ENCODE data around the gene ZBTB39.
"Not testable (repeated sequence)": the region's sequence is repeated elsewhere in the genome, so short reads cannot be mapped to it uniquely, and the experiment has no call there.

Gene ZBTB39, protein sequence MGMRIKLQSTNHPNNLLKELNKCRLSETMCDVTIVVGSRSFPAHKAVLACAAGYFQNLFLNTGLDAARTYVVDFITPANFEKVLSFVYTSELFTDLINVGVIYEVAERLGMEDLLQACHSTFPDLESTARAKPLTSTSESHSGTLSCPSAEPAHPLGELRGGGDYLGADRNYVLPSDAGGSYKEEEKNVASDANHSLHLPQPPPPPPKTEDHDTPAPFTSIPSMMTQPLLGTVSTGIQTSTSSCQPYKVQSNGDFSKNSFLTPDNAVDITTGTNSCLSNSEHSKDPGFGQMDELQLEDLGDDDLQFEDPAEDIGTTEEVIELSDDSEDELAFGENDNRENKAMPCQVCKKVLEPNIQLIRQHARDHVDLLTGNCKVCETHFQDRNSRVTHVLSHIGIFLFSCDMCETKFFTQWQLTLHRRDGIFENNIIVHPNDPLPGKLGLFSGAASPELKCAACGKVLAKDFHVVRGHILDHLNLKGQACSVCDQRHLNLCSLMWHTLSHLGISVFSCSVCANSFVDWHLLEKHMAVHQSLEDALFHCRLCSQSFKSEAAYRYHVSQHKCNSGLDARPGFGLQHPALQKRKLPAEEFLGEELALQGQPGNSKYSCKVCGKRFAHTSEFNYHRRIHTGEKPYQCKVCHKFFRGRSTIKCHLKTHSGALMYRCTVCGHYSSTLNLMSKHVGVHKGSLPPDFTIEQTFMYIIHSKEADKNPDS

DNA sequence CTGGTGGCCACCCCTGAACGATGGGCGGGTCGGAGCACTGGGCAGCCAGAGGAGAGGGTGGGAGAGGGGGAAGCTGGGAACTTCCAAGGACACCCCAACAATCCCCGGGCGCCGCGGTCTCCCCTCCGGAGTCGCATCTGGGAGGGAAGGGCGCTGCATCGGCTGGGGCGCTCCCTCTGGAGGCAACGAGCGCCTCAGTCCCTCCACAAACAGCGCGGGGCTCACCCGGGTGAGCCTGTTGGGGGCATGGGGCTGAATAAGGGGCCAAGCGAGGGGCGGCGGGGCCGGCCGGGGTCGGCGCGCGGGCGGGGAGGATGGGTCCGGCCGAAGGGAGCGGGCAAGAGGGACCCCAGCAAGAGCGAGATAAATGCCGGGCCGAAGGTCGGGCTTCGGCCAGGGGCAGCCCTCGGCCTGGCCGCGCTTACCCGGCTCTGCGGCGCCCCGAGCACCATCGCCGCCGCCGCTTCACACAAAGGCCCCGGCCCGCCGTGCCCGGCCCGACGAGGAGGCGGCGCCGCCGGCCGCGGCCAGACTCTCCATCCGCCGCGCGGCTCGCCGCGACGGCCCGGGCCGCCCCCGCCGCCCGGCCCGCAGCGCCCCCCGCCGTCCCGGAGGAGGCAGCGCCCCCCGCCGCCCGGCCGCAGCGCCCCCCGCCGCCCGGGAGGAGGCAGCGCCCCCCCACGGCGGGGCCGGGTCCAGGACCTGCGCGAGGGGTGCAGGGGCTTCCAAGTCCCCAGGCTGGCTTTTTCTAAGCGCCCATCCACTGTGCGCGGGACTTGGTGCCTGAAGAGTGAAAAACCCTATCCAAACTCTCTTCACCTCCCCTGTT lies at the start of gene ZBTB39:
Gene ZBTB39, minus strand, starts transcription at position 567 of the 829 bp plus-strand sequence. CDS start 1,629 bp downstream, outside the sequence.
- DNase-seq: peak in 38 of 42 donors; percentile 21 to 81 (median 62)
- intact Hi-C loops (cut with DNase I): loop anchor here (5.0 kb wide), 1 partner anchor 61 kb away; no protein-coding TSS in a partner anchor

DNA sequence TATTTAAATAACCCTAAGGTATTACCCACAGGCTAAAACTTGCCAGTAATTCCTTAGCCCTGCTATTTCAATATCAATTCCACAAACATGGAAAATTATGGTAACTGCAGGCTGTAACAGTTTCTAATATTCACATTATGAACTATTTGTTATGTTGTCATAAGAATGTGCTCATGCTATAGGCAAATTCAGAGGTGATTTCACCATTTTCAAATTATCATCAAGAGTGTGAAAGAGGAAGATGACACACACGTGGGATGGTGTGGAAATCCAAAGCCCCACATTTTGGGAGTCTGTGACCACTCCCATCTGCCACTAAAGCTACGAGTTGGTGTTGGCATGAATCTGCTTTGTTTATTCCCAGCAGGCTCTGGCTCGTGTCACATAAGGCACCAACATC lies 49.5 kb upstream of the ZBTB39 start:
- intact Hi-C loops (cut with DNase I): no loop called here
- no peak for DNase-seq

DNA sequence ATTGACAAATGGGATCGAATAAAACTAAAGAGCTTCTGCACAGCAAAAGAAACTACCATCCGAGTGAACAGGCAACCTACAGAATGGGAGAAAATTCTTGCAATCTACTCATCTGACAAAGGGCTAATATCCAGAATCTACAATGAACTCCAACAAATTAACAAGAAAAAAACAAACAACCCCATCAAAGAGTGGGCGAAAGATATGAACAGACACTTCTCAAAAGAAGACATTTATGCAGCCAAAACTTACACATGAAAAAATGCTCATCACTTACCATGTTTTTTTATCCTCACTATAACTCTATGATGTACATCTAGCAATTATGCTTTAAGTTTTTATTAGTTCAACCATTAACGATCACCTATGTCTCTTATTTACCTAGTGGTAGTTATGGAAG lies 47.6 kb upstream of the ZBTB39 start:
- intact Hi-C loops (cut with DNase I); DNase-seq: not testable (repeated sequence)

DNA sequence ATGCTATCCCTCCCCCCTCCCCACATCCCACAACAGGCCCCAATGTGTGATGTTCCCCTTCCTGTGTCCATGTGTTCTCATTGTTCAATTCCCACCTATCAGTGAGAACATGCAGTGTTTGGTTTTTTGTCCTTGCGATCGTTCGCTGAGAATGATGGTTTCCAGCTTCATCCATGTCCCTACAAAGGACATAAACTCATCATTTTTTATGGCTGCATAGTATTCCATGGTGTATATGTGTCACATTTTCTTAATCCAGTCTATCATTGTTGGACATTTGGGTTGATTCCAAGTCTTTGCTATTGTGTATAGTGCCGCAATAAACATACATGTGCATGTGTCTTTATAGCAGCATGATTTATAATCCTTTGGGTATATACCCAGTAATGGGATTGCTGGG lies 46.8 kb upstream of the ZBTB39 start:
- DNase-seq; intact Hi-C loops (cut with DNase I): not testable (repeated sequence)

DNA sequence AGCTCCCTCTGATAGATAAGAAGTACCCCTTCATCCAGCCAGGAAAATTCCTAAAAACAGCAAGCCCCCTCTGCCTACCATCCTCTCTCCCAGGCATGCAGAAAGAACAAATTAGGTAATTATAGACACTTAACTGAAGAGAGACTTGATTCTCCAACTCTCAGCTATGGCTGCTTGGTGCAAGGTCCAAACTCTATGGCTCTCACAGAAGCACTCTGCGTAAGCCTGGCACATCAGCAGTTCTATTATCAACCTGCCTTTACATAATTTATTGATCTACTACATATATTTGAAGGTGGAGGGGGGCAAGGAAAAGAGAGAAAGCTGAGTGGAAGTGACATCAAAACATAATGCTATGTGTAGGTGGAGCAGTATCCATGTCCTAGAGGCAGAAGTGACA lies 44.7 kb upstream of the ZBTB39 start:
- intact Hi-C loops (cut with DNase I): no loop called here
- no peak for DNase-seq

DNA sequence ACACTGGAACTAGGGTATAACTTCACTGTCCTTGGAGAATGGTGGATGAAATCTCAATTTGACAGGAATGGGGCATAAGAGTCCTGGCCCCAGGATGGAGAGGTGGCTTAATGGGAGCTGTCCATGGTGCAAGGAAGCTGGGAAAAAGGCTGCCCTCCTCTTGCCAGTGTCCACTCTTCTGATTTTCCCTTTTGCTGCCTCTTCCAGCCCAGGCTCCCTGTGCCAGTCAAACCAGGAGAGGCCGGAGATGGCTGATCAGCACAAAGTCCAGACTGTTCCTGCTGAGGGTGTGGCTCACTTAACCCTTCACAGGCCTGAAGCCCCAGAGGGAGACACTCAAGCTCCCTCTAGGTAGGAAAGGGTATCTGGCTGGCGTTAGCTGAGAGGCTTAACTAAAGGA lies 43.5 kb upstream of the ZBTB39 start, which contains the start of gene MYO1A:
Gene MYO1A, minus strand, starts transcription at position 240 of the 400 bp plus-strand sequence. CDS start 1,806 bp downstream, outside the sequence.
- DNase-seq: no peak
- intact Hi-C loops (cut with DNase I): no loop called here

DNA sequence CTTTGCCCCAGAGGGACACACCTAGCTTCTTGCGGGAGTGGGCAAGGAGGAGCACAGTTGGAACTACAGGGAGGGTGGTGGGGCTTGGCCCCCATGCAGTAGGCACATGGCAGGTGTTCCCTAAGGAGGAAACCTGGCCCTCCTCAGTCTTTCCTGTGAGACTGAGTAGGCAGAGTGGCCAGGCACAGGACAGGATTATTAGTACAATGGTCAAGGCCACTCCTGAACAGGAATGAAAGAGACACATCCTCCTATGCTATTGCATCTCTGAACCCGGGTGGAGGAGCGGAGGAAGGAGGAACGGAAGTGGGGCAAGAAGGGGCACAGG lies 42.7 kb upstream of the ZBTB39 start:
- DNase-seq: no peak
- intact Hi-C loops (cut with DNase I): no loop called here

DNA sequence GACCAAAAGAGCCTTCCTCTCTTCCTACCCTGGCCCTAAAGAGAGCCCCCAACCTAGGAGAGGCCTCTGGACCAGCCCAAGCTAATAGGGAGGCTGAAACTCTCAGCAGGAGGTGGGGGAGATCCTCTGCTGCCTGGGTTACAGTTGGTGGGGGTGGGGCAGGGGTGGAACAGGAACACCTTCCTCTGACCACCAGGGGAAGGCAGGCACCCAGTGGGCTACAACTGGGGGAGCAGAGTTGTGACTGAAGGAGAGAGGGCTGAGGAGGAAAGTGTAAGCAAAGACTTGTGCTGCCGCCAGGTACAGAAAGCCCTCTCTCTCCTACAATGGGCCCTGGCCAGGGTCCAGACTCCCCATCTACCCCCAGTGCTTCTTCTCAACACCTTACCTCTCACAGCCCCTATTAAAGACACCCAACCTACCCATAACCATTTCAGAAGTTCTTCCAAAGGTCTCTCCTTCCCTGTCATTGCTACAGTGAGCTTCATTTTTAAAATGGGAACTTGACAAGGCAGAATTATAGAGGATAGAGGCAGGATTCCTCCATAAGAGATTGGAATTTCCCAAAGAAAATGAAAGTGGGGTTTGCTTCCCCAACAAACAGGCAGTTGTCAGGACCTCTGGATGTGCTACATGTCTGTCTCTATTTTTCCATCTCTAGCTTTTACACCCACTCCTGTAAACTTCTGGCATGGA lies 42.2 kb upstream of the ZBTB39 start:
- no peak for DNase-seq
- intact Hi-C loops (cut with DNase I): no loop called here

DNA sequence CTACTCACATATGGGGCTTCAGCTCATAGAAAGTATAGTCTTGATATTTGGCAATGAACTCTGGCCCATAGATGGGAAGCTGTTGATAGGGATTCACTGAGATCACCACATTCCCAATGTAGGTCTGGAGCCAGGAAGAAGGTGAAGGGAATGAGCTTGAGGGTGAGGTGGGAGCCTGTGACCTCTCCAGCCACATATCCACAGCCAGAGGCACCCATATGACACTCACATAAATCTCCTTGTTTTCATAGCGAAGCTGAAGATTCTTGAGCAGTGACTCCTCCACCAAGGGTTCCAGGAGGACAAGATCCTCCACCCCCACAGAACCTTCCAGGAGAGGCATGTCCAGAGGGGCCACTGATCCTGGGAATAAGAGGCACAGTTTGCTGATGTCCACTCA lies 41.6 kb upstream of the ZBTB39 start:
- intact Hi-C loops (cut with DNase I): no loop called here
- DNase-seq: no peak

DNA sequence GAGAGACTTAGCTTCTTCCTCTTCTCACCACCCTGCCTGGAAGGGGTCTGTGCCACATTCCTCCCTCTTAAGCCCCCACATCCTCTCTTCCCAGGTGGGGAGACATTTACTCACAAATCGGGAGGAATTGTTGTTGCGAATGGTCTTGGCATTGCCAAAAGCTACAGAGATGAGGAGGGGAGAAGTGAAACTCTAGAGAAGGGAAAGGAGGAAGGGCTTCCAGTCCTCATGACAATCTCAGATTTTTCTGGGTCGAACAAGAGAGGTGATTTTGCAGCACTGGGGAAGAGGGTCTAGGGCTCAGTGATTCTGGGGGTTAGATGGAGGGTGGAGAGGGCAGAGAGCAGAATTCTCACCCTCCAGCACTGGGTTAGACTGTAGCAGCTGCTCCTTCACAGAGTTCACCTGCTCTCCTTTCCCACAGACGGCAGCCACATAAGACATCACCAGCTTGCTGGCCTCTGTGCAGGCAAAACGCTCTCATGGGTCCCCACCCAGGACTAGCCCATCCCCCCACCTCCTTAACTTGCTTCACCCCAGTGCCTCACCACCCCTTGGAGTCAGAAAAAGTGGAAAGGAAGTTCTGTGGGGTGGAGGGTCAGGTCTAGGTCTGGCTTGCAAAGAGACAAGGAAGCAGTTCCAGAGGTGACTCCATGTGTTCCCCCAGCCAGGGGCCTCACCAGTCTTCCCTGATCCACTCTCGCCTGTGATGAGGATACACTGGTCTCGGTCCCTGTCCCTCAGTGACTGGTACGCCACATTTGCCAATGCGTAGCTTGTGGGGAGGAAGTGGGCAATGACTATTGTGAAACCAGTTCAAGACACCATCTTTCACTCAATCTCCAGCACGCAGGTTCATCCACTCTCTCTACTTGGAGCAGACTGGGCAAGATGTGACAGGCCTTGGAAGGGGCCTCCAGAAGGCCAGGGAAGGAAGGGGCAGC lies 40.9 kb upstream of the ZBTB39 start:
- intact Hi-C loops (cut with DNase I): no loop called here

DNA sequence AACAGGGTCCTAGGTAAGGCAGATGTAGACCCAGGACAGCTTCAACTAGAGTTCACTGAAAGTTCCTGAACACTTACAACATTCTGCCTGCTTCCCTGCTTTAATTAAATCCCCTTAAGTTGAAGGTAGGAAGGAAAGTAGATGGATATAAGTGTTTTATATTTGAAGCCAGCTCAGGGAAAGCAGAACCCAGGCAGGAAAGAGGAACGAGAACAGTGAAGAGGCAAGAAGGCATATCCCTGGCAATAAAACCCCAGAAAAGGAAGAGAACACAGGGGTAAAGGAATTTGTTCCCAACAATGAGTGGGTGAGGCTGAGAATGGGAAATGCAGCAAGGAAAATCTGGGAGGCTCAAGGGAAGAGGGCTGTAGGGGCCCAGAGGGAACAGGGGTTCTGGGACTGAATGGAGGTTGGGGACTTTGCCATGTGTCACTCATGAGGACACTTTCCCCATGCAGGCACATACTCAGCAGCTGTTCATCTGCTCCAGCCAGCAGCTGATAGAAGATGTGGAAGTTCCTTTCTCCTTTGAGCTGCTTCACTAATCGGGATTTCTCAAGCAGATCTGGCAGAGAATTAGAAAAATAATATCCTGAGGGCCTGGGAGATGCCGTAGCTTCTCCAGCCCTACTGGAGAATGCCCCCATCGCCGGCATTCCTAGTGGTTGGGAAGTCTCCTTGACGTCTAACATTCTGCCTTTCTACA lies 39.9 kb upstream of the ZBTB39 start:
- DNase-seq: peak in 2 of 42 donors; percentile 8 to 45
- intact Hi-C loops (cut with DNase I): no loop called here

More for the DNA sequence above, 40.9 kb upstream of the ZBTB39 start:
- DNase-seq: peak in 1 of 42 donors; percentile 38

DNA sequence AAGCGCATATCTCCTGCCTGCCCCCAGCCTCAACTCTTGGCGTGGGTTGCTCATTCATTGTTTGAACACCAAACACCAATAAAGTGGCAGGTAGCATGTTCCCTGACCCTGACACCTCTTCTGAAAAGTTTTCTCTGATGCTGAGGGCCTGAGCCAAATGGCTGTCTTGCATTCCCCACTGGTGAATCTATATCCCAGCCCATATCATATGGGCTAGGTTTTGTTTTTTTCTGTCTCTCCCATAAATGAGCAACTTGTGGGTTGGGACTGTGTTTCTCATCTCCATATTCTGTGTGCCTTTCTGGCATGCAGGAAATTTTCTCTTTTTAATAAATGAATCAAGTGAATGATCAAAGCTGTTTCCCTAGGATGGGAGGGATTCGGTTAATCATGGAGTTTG lies 38.5 kb upstream of the ZBTB39 start:
- intact Hi-C loops (cut with DNase I): no loop called here

DNA sequence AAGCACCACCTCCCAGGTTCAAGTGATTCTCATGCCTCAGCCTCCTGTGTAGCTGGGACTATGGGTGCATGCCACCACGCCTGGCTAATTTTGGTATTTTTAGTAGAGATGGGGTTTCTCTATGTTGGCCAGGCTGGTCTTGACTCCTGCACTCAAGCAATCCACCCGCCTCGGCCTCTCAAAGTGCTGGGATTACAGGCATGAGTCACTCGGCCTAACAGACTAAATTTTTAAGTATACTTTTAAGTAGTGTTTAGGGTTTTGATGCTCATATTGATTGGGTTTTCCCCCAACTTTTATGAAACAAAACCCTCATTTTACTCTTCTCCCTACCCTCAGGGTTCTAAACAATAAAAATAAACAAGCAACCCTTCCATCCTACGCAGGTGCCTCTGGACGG lies 38.1 kb upstream of the ZBTB39 start:
- DNase-seq: no peak

More for the DNA sequence above, 38.5 kb upstream of the ZBTB39 start:
- DNase-seq: no peak

DNA sequence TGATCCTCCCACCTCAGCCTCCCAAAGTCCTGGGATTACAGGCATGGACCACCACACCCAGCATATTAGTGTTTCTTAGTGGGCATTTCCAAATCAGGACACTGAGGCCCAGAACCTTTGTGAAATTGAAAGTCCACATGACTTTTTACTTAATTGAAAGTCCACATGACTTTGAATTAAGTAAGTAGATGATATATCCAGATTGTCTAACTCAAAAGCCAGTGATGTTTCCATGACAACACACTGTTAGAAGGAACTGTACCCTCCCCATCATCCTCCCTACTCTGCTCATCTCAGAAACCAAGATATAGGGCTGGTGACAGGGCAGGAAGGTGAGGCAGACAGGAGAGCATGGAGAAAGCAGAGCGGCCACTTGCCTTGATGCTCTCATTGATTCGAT lies 36.3 kb upstream of the ZBTB39 start:
- DNase-seq: no peak
- intact Hi-C loops (cut with DNase I): no loop called here

More for the DNA sequence above, 38.1 kb upstream of the ZBTB39 start:
- intact Hi-C loops (cut with DNase I): no loop called here

DNA sequence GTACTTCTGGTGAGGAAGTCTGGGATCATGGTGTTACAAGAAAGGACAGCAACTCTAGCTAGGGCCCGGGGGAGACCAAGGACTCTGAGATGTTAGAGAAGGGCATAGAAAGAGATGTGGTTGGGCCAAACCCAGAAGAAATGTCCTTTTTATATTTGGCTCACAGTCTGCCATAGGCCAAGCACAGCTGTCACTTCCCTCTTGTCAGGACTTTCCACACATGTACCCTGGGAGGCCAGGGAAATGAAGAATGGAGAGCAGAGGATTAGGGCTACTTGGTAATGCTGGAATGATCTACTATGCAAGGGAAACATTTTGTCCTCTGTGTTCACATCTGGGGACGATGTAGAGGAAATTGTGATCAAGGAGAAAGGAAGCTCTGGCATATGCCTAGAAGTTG lies 34.4 kb upstream of the ZBTB39 start:
- intact Hi-C loops (cut with DNase I): no loop called here
- DNase-seq: no peak

DNA sequence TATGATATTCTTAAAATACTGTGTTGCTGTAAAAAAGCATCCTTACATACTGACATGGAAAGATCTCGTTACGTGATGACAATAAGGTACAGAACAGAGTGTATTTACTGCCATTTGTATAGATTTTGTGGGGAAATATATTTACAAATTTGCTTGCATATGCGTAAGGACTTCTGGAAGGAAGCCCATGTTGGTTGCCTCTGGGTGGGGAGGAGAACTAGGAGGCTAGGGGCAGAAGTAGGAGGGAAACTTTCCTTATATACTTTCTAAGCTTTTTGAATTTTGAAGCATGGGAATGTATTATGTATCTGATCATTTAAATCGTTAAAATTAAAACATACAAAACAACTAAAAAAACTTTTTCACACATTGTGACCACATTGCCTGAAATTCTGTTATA lies 33.9 kb upstream of the ZBTB39 start:
- intact Hi-C loops (cut with DNase I): no loop called here
- DNase-seq: no peak
